Fibroblast of lung (primary cell): ENCODE results near the gene MLPH. TPM values are rescaled to one million over a fixed set of nuclear protein-coding genes. Genes with fewer than 3 reads are reported as not detected.

ENCODE experiments used
- DNase-seq, 2 donors: peaks; one replicate each; pipeline versions ENCODE4 v3.0.0 to v3.0.0-alpha.2; 2010; ENCODE audit warnings: low read depth in 2 of 2
- H2AFZ ChIP-seq: 2 replicates; pipeline ENCODE4 v1.5.1; 2012; ENCODE audit warnings: low read length, control low read depth, inconsistent platforms
- H3K27ac ChIP-seq: 2 replicates; pipeline ENCODE4 v1.5.1; 2011; ENCODE audit warnings: low read length, control low read depth; ENCODE audit not compliant: insufficient read depth
- H3K27me3 ChIP-seq: 2 replicates; pipeline ENCODE4 v1.5.1; 2011; ENCODE audit warnings: mild to moderate bottlenecking, low read length; ENCODE audit not compliant: control insufficient read depth, insufficient read depth
- H3K36me3 ChIP-seq: 2 replicates; pipeline ENCODE4 v1.5.1; 2011; ENCODE audit warnings: low read length; ENCODE audit not compliant: control insufficient read depth, insufficient read depth
- H3K4me1 ChIP-seq: 2 replicates; pipeline ENCODE4 v1.5.1; 2011; ENCODE audit warnings: low read length; ENCODE audit not compliant: control insufficient read depth, insufficient read depth; ENCODE audit errors: extremely low read depth
- H3K4me2 ChIP-seq: 2 replicates; pipeline ENCODE4 v1.5.1; 2011; ENCODE audit warnings: low read length, control low read depth; ENCODE audit not compliant: insufficient read depth; ENCODE audit errors: extremely low read depth
- H3K4me3 ChIP-seq, 4 experiments: fragments of 200-600 bp in 1 of 4; sonication (generic) in 1 of 4; replicated peaks in 1 of 4; 2 replicates each; pipeline ENCODE4 v1.5.1; 2011 to 2016; ENCODE audit warnings: low read length in 4 of 4, low read depth in 3 of 4, mild to moderate bottlenecking in 3 of 4, control low read depth in 2 of 4, inconsistent platforms in 1 of 4, mixed read lengths in 1 of 4; ENCODE audit not compliant: insufficient read depth in 1 of 4; ENCODE audit errors: control extremely low read depth in 1 of 4
- H3K79me2 ChIP-seq: 2 replicates; pipeline ENCODE4 v1.5.1; 2012; ENCODE audit warnings: mild to moderate bottlenecking, low read length, inconsistent platforms; ENCODE audit not compliant: control insufficient read depth, insufficient read depth
- H3K9ac ChIP-seq: 2 replicates; pipeline ENCODE4 v1.5.1; 2011; ENCODE audit warnings: mild to moderate bottlenecking, low read length, control low read depth; ENCODE audit not compliant: insufficient read depth
- H3K9me3 ChIP-seq: 2 replicates; pipeline ENCODE4 v1.5.1; 2012; ENCODE audit warnings: low read depth, low read length; ENCODE audit not compliant: control insufficient read depth, insufficient read depth
- H4K20me1 ChIP-seq: 2 replicates; pipeline ENCODE4 v1.5.1; 2011; ENCODE audit warnings: low read length; ENCODE audit not compliant: control insufficient read depth, insufficient read depth; ENCODE audit errors: extremely low read depth
- EZH2 ChIP-seq: IDR thresholded peaks from 2 replicates; pipeline ENCODE4 v1.5.1; 2012; ENCODE audit warnings: low read length, control low read depth, mild to moderate bottlenecking; ENCODE audit errors: missing control alignments
- polyA plus RNA-seq, 2 donors: library from polyadenylated mRNA; depleted of rRNA in 1 of 2; stranded (reverse) in 1 of 2; unstranded in 1 of 2; fragments of >200 nt; gene quantifications; 2 replicates each; pipeline ENCODE4 v1.2.1, GENCODE V29; 2011 to 2012; ENCODE audit warnings: missing spikeins in 1 of 2
- total RNA-seq: library from RNA; depleted of rRNA; stranded (reverse); fragments of >200 nt; gene quantifications from 2 replicates; pipeline ENCODE4 v1.2.1, GENCODE V29; 2014
- TF ChIP-seq, protein P1 (sequence below), 2 donors: IDR thresholded peaks in 1 of 2; conservative IDR thresholded peaks in 1 of 2; 1 replicate in 1 of 2; 2 replicates in 1 of 2; pipeline ENCODE4 v1.5.1; 2011 to 2012; ENCODE audit warnings: low read length in 2 of 2, control low read depth in 1 of 2, inconsistent platforms in 1 of 2, low read depth in 1 of 2, mild to moderate bottlenecking in 1 of 2

The MLPH gene
- total and polyA plus RNA-seq, 2 donors (not counting 1 experiment from before 2014, with no cell fraction given): 3.1 to 10.7 TPM

DNA sequence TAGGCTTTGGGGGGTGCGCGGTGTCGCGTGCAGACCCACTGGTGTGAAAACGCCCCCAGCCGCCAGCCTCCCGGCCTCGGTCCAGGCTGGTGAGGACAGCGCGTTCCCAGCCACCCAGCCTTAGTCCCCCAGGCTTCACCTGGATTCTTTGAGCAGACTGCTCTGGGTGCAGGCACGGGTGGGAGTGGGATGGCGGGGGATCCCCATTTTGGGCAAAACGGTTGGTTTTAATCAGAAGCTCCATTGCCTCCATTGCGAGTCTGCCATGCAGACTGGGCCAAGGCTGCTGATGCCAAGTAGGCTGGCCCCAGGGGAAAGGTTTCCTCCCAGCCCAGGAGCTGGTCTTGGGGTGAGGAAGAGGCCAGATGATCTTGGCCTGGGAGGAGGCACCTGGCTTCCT, 445 bp downstream of the MLPH start:
- no peak overlapping the region for H2AFZ ChIP-seq
- H3K9ac ChIP-seq: no peak overlapping the region
- peak overlapping the region; percentile 46 to 68 (median 64) for H3K4me3 ChIP-seq
- peaks cover 7% of the 10 kb centered on the region for H3K4me1 ChIP-seq
- H3K27ac ChIP-seq: no peak overlapping the region
- no peaks in the 10 kb centered on the region for H4K20me1 ChIP-seq
- no peaks in the 10 kb centered on the region for H3K27me3 ChIP-seq
- H3K4me2 ChIP-seq: peak overlapping the region; percentile 76
- DNase-seq: no peak
- peaks cover 4% of the 10 kb centered on the region for H3K9me3 ChIP-seq
- H3K36me3 ChIP-seq: no peaks in the 10 kb centered on the region
- TF ChIP-seq, protein P1, sequence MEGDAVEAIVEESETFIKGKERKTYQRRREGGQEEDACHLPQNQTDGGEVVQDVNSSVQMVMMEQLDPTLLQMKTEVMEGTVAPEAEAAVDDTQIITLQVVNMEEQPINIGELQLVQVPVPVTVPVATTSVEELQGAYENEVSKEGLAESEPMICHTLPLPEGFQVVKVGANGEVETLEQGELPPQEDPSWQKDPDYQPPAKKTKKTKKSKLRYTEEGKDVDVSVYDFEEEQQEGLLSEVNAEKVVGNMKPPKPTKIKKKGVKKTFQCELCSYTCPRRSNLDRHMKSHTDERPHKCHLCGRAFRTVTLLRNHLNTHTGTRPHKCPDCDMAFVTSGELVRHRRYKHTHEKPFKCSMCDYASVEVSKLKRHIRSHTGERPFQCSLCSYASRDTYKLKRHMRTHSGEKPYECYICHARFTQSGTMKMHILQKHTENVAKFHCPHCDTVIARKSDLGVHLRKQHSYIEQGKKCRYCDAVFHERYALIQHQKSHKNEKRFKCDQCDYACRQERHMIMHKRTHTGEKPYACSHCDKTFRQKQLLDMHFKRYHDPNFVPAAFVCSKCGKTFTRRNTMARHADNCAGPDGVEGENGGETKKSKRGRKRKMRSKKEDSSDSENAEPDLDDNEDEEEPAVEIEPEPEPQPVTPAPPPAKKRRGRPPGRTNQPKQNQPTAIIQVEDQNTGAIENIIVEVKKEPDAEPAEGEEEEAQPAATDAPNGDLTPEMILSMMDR (conservative IDR thresholded peaks at IDR 0.05 in 1 of 2, IDR thresholded peaks at IDR 0.05 in 1 of 2; ENCODE audit: low read depth in 1 of 2, low read length in 2 of 2): no peak
- TF ChIP-seq EZH2: no peak
- no peaks in the 10 kb centered on the region for H3K79me2 ChIP-seq

DNA sequence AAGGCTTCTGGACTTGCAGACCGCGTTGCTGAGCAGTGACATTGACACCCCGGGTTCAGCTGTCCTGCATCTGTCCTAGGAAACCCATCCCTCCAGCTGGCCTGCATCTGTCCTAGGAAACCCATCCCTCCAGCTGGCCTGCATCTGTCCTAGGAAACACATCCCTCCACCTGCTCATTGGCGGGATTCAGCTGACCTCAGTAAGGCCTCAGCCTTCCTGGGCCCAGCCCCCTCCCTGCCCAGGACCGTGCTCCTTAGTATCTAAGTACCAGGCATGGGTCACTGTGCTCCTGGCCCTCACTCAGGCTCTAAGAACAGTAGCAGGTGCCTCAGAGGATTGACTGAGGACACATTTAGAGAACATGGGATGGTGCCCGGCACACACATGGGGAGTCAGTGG, 1.2 kb downstream of the MLPH start:
- Histone ChIP-seq H3K4me3 (peak overlapping the region in 1 of 4 experiments; percentile 46), H3K4me2 (no peak overlapping the region), H3K36me3 (no peaks in the 10 kb centered on the region), H3K4me1 (peaks cover 2% of the 10 kb centered on the region), H3K9me3 (peaks cover 4% of the 10 kb centered on the region), H4K20me1 (no peaks in the 10 kb centered on the region), H3K27ac (no peak overlapping the region), H3K79me2 (no peaks in the 10 kb centered on the region), H3K9ac (no peak overlapping the region), H2AFZ (no peak overlapping the region), H3K27me3 (no peaks in the 10 kb centered on the region)
- no peak for TF ChIP-seq EZH2
- TF ChIP-seq, protein P1 (conservative IDR thresholded peaks at IDR 0.05 in 1 of 2, IDR thresholded peaks at IDR 0.05 in 1 of 2; ENCODE audit: low read depth in 1 of 2, low read length in 2 of 2): no peak
- peak in 1 of 2 donors; percentile 32 for DNase-seq

DNA sequence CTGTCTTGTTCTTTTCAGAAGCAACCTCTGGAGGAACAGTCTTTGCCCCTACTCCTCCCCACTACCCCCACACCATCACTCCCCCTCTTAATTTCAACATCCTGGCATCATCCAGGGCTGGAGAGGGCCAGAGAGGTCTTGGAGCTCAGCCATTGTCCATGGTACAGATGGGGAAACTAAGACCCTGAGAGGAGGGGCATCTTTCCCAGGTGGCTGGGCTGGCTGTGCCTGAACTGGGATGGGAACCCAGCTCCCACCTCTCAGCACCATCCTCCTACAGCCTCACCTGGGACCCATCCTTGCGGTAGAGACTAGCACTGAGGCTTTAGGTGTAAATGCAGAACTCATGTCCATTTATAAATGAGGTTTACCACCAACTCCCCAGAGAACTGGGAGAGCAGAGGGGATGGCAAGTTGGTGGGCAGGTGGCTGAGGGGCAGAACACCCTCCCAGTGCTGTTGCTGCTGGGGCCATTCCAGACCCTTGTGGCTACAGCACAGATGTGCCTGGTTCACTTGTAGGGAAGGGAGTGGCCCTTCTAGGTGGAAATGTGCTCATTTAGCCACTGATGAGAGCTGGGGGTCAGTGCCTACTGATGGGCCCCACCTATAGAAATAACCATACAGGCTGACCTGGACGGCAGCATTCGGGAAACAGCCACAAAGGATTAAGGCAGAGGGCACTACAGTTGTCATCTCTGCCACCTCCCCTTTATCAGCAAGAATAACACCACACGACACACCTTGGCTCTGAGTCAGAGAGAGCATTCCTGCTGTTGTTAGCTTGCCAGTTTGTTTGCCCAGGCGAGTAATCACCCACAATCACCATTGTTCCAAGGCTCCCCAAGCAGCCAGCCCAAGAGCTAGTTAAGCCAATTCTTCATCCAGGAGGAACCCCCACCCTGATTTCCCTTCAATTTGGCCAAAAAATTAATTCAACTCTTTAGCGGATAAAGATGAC, 2.1 kb downstream of the MLPH start:
- H3K9ac ChIP-seq: no peak overlapping the region
- H3K9me3 ChIP-seq: peaks cover 4% of the 10 kb centered on the region
- H3K79me2 ChIP-seq: no peaks in the 10 kb centered on the region
- TF ChIP-seq EZH2: no peak
- TF ChIP-seq, protein P1 (conservative IDR thresholded peaks at IDR 0.05 in 1 of 2, IDR thresholded peaks at IDR 0.05 in 1 of 2; ENCODE audit: low read depth in 1 of 2, low read length in 2 of 2): no peak
- no peak overlapping the region for H2AFZ ChIP-seq
- H3K4me3 ChIP-seq: no peak overlapping the region
- H3K27me3 ChIP-seq: no peaks in the 10 kb centered on the region
- peak in 1 of 2 donors; percentile 72 for DNase-seq
- H3K4me1 ChIP-seq: no peaks in the 10 kb centered on the region
- H3K36me3 ChIP-seq: no peaks in the 10 kb centered on the region
- no peaks in the 10 kb centered on the region for H4K20me1 ChIP-seq
- peak overlapping the region; percentile 4 for H3K4me2 ChIP-seq
- H3K27ac ChIP-seq: no peak overlapping the region
